Parathyroid adenoma (tissue), 2 donors: ENCODE results near the gene CHMP4B.

Source experiments
- H2AFZ ChIP-seq: fragments of 300-600 bp; sonication (generic); one replicate; pipeline ENCODE4 v1.7.0; 2017; ENCODE audit warnings: antibody characterized with exemption, mild to moderate bottlenecking
- H3K27ac ChIP-seq: fragments of 300-600 bp; sonication (generic); one replicate; pipeline ENCODE4 v1.7.0; 2017
- H3K27me3 ChIP-seq: fragments of 300-600 bp; sonication (generic); one replicate; pipeline ENCODE4 v1.7.0; 2017; ENCODE audit warnings: low read length; ENCODE audit not compliant: control insufficient read depth, insufficient read depth
- H3K36me3 ChIP-seq: fragments of 300-600 bp; sonication (generic); one replicate; pipeline ENCODE4 v1.7.0; 2017; ENCODE audit warnings: low read length; ENCODE audit not compliant: control insufficient read depth, insufficient read depth
- H3K4me1 ChIP-seq: fragments of 300-600 bp; sonication (generic); one replicate; pipeline ENCODE4 v1.7.0; 2017; ENCODE audit warnings: control low read depth
- H3K4me2 ChIP-seq: fragments of 300-600 bp; sonication (generic); one replicate; pipeline ENCODE4 v1.7.0; 2017; ENCODE audit warnings: low read length
- H3K4me3 ChIP-seq: fragments of 300-600 bp; sonication (generic); one replicate; pipeline ENCODE4 v1.7.0; 2017; ENCODE audit warnings: low read depth, low read length
- H3K79me2 ChIP-seq: fragments of 300-600 bp; sonication (generic); one replicate; pipeline ENCODE4 v1.7.0; 2017; ENCODE audit warnings: control low read depth
- H3K9ac ChIP-seq: fragments of 300-600 bp; sonication (generic); one replicate; pipeline ENCODE4 v1.7.0; 2017; ENCODE audit warnings: mild to moderate bottlenecking
- H3K9me3 ChIP-seq: fragments of 300-600 bp; sonication (generic); one replicate; pipeline ENCODE4 v1.7.0; 2017; ENCODE audit warnings: low read length; ENCODE audit not compliant: control insufficient read depth
- TF ChIP-seq, protein P1 (sequence below): fragments of 300-600 bp; sonication (generic); IDR thresholded peaks from one replicate; pipeline ENCODE4 v1.7.0; 2017; ENCODE audit warnings: antibody characterized with exemption, mild to moderate bottlenecking
- donor health status: primary hyperparathyroidism.

The CHMP4B gene

DNA sequence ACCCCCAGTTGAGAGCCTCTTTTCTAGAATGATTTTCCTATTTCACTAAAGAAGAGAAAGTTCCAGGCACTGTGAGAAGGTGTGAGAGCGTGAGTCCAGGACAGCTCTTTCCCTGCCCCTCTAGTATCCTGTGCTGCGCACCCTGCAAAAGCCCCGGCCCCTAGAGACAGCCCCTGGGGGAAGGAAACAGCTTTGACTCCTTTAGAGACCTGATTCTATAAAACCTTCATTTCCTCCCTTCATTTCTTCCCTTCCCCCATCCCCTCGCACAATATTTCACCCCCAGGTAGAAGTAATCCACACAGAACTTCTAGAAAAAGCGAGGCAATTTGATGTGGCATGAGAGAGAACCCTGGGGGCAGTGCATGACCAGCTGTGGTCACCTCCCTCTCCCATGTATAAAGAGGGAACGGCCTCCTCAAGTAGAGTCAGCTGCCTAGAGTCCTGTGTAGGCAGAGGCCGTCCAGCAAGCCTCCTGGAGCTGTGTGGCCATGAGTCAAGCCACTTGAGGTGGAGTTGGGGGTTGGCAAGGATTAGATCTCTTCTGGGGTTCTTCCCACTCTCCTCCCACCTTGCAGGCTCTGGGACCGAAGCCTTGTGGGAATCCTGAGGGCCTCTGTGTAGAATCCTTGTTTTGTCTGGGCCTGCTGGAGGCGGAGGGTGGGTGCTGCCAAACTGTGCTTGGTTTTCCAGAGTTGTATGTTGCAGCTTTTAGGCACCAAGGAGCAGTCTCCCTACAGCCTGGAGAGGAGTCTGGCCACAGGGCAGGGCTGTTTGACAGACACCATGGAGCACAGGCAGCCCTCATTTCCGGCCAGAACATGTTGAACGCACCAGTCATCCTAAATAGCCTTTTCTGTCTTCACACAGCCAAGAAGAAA lies 41.7 kb downstream of the CHMP4B start:
- peaks cover 13% of the 10 kb centered on the region for H3K79me2 ChIP-seq
- no peak overlapping the region for H2AFZ ChIP-seq
- H3K9me3 ChIP-seq = no peaks in the 10 kb centered on the region
- no peaks in the 10 kb centered on the region for H3K4me1 ChIP-seq
- no peaks in the 10 kb centered on the region for H3K36me3 ChIP-seq
- no peak overlapping the region for H3K9ac ChIP-seq
- H3K4me3 ChIP-seq = no peak overlapping the region
- H3K27me3 ChIP-seq = no peaks in the 10 kb centered on the region
- no peak overlapping the region for H3K4me2 ChIP-seq
- TF ChIP-seq, protein P1, sequence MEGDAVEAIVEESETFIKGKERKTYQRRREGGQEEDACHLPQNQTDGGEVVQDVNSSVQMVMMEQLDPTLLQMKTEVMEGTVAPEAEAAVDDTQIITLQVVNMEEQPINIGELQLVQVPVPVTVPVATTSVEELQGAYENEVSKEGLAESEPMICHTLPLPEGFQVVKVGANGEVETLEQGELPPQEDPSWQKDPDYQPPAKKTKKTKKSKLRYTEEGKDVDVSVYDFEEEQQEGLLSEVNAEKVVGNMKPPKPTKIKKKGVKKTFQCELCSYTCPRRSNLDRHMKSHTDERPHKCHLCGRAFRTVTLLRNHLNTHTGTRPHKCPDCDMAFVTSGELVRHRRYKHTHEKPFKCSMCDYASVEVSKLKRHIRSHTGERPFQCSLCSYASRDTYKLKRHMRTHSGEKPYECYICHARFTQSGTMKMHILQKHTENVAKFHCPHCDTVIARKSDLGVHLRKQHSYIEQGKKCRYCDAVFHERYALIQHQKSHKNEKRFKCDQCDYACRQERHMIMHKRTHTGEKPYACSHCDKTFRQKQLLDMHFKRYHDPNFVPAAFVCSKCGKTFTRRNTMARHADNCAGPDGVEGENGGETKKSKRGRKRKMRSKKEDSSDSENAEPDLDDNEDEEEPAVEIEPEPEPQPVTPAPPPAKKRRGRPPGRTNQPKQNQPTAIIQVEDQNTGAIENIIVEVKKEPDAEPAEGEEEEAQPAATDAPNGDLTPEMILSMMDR = no peak
- H3K27ac ChIP-seq = no peak overlapping the region

DNA sequence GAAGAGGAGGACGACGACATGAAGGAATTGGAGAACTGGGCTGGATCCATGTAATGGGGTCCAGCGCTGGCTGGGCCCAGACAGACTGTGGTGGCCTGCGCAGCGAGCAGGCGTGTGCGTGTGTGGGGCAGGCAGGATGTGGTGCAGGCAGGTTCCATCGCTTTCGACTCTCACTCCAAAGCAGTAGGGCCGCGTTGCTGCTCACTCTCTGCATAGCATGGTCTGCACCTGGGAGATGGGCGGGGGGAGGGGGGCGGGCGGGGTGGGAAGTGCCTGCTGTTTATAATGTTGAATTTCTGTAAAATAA lies 42.3 kb downstream of the CHMP4B start:
- H3K79me2 ChIP-seq = peaks cover 7% of the 10 kb centered on the region
- no peaks in the 10 kb centered on the region for H3K27me3 ChIP-seq
- H2AFZ ChIP-seq = no peak overlapping the region
- no peaks in the 10 kb centered on the region for H3K4me1 ChIP-seq
- TF ChIP-seq, protein P1 = no peak
- no peak overlapping the region for H3K27ac ChIP-seq
- no peaks in the 10 kb centered on the region for H3K36me3 ChIP-seq
- H3K4me3 ChIP-seq = no peak overlapping the region
- H3K4me2 ChIP-seq = no peak overlapping the region
- no peak overlapping the region for H3K9ac ChIP-seq
- H3K9me3 ChIP-seq = no peaks in the 10 kb centered on the region

DNA sequence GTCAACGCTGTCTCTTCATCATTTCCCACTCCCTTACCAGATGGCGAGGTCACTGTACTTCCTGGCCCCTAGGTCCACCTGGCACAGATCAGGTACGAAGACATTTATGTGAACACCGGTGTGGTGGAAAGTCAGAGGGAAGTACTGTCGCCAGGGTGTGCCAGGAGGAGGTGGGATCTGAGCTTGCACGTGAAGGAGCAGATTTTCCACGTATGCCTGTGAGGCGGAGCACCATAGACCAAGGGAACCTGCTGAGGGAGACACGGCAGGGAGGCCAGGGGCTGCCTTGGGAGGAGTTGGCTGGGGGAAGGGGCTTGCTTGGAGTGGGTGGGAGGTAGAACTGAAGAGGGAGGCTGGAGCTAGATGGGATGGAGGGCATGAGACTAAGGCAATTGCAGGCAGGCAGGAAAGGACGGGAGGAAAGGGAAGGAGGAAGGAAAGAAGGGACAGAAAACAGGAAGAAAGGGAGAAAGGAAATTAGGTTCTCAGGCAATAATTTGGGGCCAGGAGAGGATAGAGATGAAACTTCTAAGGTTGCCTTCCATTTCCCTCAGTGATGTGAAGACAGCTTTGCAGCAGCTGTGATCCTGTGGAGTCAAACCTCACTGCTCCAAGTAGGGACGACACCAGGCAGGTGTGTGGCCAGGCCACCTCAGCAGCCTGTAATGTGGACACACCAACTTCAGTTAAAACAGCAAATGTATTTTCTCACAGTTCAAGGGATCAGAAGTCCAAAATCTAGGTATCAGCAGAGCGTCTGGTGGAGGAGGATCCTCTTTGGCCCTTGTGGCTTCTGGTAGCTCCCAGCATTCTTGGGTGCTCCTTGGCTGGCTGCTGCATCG lies 46.8 kb downstream of the CHMP4B start:
- Histone ChIP-seq H3K4me2 (no peak overlapping the region), H3K9ac (no peak overlapping the region), H2AFZ (no peak overlapping the region), H3K4me1 (no peaks in the 10 kb centered on the region), H3K27ac (no peak overlapping the region), H3K27me3 (no peaks in the 10 kb centered on the region), H3K4me3 (no peak overlapping the region), H3K36me3 (no peaks in the 10 kb centered on the region), H3K79me2 (no peaks in the 10 kb centered on the region), H3K9me3 (no peaks in the 10 kb centered on the region)
- TF ChIP-seq, protein P1 = no peak

DNA sequence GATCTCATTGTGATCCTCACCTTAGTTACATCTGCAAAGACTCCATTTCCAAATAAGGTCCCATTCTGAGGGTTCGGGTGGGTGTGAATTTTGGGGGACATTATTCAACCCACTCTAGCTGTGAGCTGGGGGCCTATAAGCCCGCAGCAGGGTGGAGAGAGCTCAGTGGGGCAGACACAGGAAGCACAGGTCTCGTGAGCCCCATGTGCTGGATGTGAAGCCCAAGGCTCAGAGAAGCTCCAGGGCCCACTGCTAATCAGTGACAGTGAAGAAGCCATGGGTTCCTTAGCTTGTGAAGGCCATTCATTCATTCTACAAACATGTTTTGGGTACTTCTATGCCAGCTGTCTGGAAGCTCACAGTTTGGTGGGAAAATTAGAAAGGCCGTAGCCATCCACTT lies 47.5 kb downstream of the CHMP4B start:
- Histone ChIP-seq H3K9me3 (no peaks in the 10 kb centered on the region), H2AFZ (no peak overlapping the region), H3K4me1 (no peaks in the 10 kb centered on the region), H3K79me2 (no peaks in the 10 kb centered on the region), H3K4me2 (no peak overlapping the region), H3K27me3 (no peaks in the 10 kb centered on the region), H3K36me3 (no peaks in the 10 kb centered on the region), H3K9ac (no peak overlapping the region), H3K27ac (no peak overlapping the region), H3K4me3 (no peak overlapping the region)
- TF ChIP-seq, protein P1 = no peak
